Sigmoid colon (tissue), 4 donors: Measurements from ENCODE around the gene CXCR2.

ENCODE experiments used
- EP300 ChIP-seq, 4 donors: sonication (generic); formaldehyde crosslinking; IDR thresholded peaks; one replicate each; pipeline ENCODE4 v1.6.1; 2017; ENCODE audit warnings: antibody characterized with exemption in 4 of 4
- TF ChIP-seq, protein P1 (sequence below), 4 experiments: fragments of 450-650 bp in 3 of 4; fragments of 200-600 bp in 1 of 4; IDR thresholded peaks; one replicate each; pipeline ENCODE4 v1.5.1; 2016 to 2019; ENCODE audit warnings: antibody characterized with exemption in 4 of 4, mild to moderate bottlenecking in 3 of 4, moderate library complexity in 2 of 4

DNA sequence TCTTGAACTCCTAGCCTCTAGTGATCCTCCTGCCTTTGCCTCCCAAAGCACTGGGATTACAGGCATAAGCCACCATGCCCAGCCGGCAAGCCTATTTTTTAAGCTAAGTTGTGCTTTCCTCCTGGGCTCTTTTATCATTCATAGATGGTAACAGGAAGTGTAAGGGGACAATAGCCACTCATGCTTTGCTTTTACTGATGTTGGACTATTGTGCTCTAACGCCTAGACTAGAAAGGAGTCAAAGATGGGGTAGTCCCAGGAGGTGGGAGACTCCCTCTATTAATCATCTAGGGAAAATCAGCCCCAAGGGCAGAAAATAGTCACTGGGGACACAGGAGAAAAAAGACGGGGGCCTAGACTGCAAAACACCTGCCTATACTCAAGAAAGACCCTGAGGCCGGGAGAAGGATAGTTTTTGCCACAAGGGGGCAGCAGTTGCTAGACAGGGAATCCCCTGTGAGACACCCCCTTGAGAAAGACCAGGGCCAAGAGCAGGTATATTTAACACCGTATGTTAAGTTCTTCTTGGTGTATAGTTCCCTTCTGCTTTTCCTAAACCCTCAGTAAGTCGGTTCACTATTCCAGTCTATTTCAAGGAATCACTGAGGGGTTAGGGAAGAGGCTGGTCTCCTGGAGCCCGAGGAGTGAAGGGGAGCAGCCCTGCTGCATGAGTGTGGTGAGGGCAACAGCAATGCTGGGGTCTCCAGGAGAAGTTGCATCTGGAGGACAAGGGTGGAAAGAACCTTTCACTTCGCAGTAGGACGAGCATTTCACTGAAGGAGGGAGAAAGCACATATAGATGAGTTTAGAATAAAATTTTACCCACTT is 43.0 kb downstream of the CXCR2 start:
- TF ChIP-seq EP300 (IDR thresholded peaks at IDR 0.05), result no peak
- TF ChIP-seq, protein P1, sequence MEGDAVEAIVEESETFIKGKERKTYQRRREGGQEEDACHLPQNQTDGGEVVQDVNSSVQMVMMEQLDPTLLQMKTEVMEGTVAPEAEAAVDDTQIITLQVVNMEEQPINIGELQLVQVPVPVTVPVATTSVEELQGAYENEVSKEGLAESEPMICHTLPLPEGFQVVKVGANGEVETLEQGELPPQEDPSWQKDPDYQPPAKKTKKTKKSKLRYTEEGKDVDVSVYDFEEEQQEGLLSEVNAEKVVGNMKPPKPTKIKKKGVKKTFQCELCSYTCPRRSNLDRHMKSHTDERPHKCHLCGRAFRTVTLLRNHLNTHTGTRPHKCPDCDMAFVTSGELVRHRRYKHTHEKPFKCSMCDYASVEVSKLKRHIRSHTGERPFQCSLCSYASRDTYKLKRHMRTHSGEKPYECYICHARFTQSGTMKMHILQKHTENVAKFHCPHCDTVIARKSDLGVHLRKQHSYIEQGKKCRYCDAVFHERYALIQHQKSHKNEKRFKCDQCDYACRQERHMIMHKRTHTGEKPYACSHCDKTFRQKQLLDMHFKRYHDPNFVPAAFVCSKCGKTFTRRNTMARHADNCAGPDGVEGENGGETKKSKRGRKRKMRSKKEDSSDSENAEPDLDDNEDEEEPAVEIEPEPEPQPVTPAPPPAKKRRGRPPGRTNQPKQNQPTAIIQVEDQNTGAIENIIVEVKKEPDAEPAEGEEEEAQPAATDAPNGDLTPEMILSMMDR (IDR thresholded peaks at IDR 0.05), result peak; percentile 26 to 63 (median 34)
